Ishikawa (cell line): ENCODE measurements around the gene MIA.

Experiments used
- CEBPB ChIP-seq: IDR thresholded peaks from 2 replicates; pipeline ENCODE4 v1.6.1; 2012
- CREB1 ChIP-seq: IDR thresholded peaks from 2 replicates; pipeline ENCODE4 v1.6.1; 2012; ENCODE audit warnings: low read depth
- EGR1 ChIP-seq: IDR thresholded peaks from 2 replicates; pipeline ENCODE4 v1.6.1; 2012
- EP300 ChIP-seq: IDR thresholded peaks from 2 replicates; pipeline ENCODE4 v1.6.1; 2012; ENCODE audit warnings: borderline replicate concordance
- FOXM1 ChIP-seq: IDR thresholded peaks from 2 replicates; pipeline ENCODE4 v1.6.1; 2012; ENCODE audit warnings: low read depth, borderline replicate concordance
- MAX ChIP-seq: IDR thresholded peaks from 2 replicates; pipeline ENCODE4 v1.6.1; 2012
- NFIC ChIP-seq: IDR thresholded peaks from 2 replicates; pipeline ENCODE4 v1.6.1; 2012
- RAD21 ChIP-seq: IDR thresholded peaks from 2 replicates; pipeline ENCODE4 v1.6.1; 2012; ENCODE audit warnings: low read depth
- REST ChIP-seq: IDR thresholded peaks from 2 replicates; pipeline ENCODE4 v1.6.1; 2012; ENCODE audit warnings: low read depth, mild to moderate bottlenecking
- TAF1 ChIP-seq: IDR thresholded peaks from 2 replicates; pipeline ENCODE4 v1.6.1; 2012; ENCODE audit warnings: low read depth, mild to moderate bottlenecking
- TCF12 ChIP-seq: IDR thresholded peaks from 2 replicates; pipeline ENCODE4 v1.6.1; 2012; ENCODE audit warnings: low read depth
- TEAD4 ChIP-seq: IDR thresholded peaks from 2 replicates; pipeline ENCODE4 v1.6.1; 2012
- USF1 ChIP-seq: IDR thresholded peaks from 2 replicates; pipeline ENCODE4 v1.6.1; 2012
- YY1 ChIP-seq: IDR thresholded peaks from 2 replicates; pipeline ENCODE4 v1.6.1; 2012; ENCODE audit warnings: low read depth
- ZBTB7A ChIP-seq: IDR thresholded peaks from 2 replicates; pipeline ENCODE4 v1.6.1; 2012; ENCODE audit warnings: low read depth

MIA gene

GRCh38 chr19:40776364-40776763 is 1.0 kb downstream of the MIA start:
- TF ChIP-seq NFIC (no peak), TCF12 (no peak), YY1 (no peak), EP300 (no peak), USF1 (no peak), TEAD4 (no peak), CEBPB (no peak), CREB1 (no peak), ZBTB7A (no peak), EGR1 (no peak), TAF1 (no peak), REST (no peak), FOXM1 (no peak), MAX (no peak), RAD21 (no peak)

- TF ChIP-seq CREB1, result peak; percentile 91
- TF ChIP-seq EP300, result no peak
- TF ChIP-seq ZBTB7A, result peak; percentile 69; the same call in 1 of the 2 replicates
These were observed 1.8 kb downstream of the MIA start for GRCh38 chr19:40776932-40777644.

GRCh38 chr19:40777645-40777936 is 2.3 kb downstream of the MIA start:
- TF ChIP-seq YY1 (no peak), ZBTB7A (peak; percentile 15; the same call in 1 of the 2 replicates)

GRCh38 chr19:40777937-40778705 is 2.8 kb downstream of the MIA start, which contains the start of gene RAB4B:
Gene RAB4B, plus strand, starts transcription at chr19:40778247. Its CDS starts 129 bp downstream, at chr19:40778376.
- peak; percentile 38; the same call in 1 of the 2 replicates for TF ChIP-seq MAX
- no peak for TF ChIP-seq CEBPB
- TF ChIP-seq EGR1, result 0 out of 2 replicates have a peak, but pooled peaks have one; percentile 13
- no peak; the same call in 1 of the 2 replicates for TF ChIP-seq TCF12
- peak; percentile 63; the same call in 1 of the 2 replicates for TF ChIP-seq TAF1
- TF ChIP-seq RAD21, result no peak
- peak; percentile 80 for TF ChIP-seq YY1
- TF ChIP-seq CREB1, result peak; percentile 15
- TF ChIP-seq FOXM1, result no peak
- peak; percentile 46; the same call in 1 of the 2 replicates for TF ChIP-seq USF1
- peak; percentile 5; the same call in 1 of the 2 replicates for TF ChIP-seq TEAD4
- TF ChIP-seq ZBTB7A, result no peak
- TF ChIP-seq EP300, result no peak
- no peak for TF ChIP-seq NFIC

GRCh38 chr19:40778706-40779284 is 3.5 kb downstream of the MIA start:
- TF ChIP-seq TAF1, result no peak
- TF ChIP-seq EP300, result no peak
- no peak for TF ChIP-seq EGR1
- TF ChIP-seq USF1, result no peak
- TF ChIP-seq TEAD4, result no peak
- no peak for TF ChIP-seq YY1
- TF ChIP-seq FOXM1, result no peak
- TF ChIP-seq TCF12, result no peak
- TF ChIP-seq RAD21, result no peak
- no peak for TF ChIP-seq CREB1
- no peak for TF ChIP-seq CEBPB

- no peak for TF ChIP-seq RAD21
- no peak for TF ChIP-seq TAF1
- TF ChIP-seq CREB1, result no peak
- no peak for TF ChIP-seq USF1
- no peak for TF ChIP-seq FOXM1
- no peak for TF ChIP-seq CEBPB
- TF ChIP-seq REST, result no peak
- no peak for TF ChIP-seq TCF12
These were observed 5.3 kb downstream of the MIA start for GRCh38 chr19:40780582-40780981.
